Skeletal muscle satellite cell (primary cell): ENCODE results near the gene CACNA1D.
"Not testable (repeated sequence)": the region's sequence is repeated elsewhere in the genome, so short reads cannot be mapped to it uniquely, and the experiment has no call there.

Source experiments
- H3K27me3 ChIP-seq: 2 replicates; pipeline ENCODE4 v1.7.0; 2013; ENCODE audit warnings: low read length; ENCODE audit not compliant: control insufficient read depth, insufficient read depth
- H3K36me3 ChIP-seq: 2 replicates; pipeline ENCODE4 v1.7.0; 2013; ENCODE audit warnings: mild to moderate bottlenecking, control low read depth, low read length; ENCODE audit not compliant: insufficient read depth
- H3K4me1 ChIP-seq: 2 replicates; pipeline ENCODE4 v1.7.0; 2013; ENCODE audit warnings: low read length; ENCODE audit not compliant: control insufficient read depth, insufficient read depth
- H3K4me2 ChIP-seq: 2 replicates; pipeline ENCODE4 v1.7.0; 2013; ENCODE audit warnings: mild to moderate bottlenecking, low read length
- H3K4me3 ChIP-seq: 2 replicates; pipeline ENCODE4 v1.7.0; 2013; ENCODE audit warnings: low read length
- H3K9ac ChIP-seq: 2 replicates; pipeline ENCODE4 v1.7.0; 2013; ENCODE audit warnings: mild to moderate bottlenecking, low read depth, low read length, moderate library complexity
- H3K9me3 ChIP-seq: replicated peaks from 2 replicates; pipeline ENCODE4 v1.7.0; 2013; ENCODE audit warnings: mild to moderate bottlenecking, control low read depth, low read length

CACNA1D gene

DNA sequence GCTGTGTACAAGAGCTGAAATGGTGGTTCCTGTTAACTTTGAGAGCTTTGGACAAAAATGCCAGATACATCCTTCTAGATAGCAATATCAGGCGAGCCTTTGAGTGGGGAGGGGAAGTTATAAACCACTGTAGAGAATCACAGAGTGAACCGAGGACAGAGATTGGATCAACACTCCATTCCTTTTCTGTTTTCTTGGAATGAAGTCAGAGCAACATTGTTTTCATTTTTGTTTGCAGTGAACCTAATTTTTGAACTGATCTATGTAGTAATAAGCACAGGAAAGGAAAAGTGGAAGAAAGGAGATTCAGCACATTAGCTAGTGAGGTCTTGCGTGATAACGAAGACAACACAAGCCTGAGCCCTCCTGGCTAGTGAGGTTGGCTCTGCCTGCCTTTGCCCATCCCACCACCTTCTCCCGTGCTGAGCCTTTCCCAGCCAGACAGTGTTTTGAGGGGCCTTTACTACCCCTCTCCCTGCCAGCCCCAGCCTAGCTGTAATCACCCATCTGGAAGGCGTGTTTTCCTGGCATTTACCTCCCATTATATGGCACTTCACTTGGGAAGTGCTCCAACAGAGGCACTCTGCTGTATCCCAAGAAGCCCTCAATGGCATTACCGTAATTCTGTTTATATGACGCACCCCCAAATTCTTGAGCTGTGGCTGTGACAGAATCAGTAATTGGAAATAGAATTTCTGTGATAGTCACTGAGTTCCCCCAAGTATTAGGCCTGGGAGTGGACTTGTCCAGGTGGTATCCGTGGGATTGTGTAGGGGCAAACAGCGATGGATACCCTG, 129.8 kb downstream of the CACNA1D start:
- H3K36me3 ChIP-seq = no peaks in the 10 kb centered on the region
- H3K4me1 ChIP-seq = no peaks in the 10 kb centered on the region
- no peak overlapping the region for H3K4me2 ChIP-seq
- no peak overlapping the region for H3K4me3 ChIP-seq
- H3K27me3 ChIP-seq = peaks cover 14% of the 10 kb centered on the region
- no peak overlapping the region for H3K9ac ChIP-seq
- no peaks in the 10 kb centered on the region for H3K9me3 ChIP-seq

GRCh38 chr3:53626876-53627275, 132.5 kb downstream of the CACNA1D start:
- H3K27me3 ChIP-seq = no peaks in the 10 kb centered on the region
- no peak overlapping the region for H3K4me2 ChIP-seq
- no peaks in the 10 kb centered on the region for H3K9me3 ChIP-seq
- no peak overlapping the region for H3K4me3 ChIP-seq
- no peak overlapping the region for H3K9ac ChIP-seq
- H3K4me1 ChIP-seq = no peaks in the 10 kb centered on the region
- no peaks in the 10 kb centered on the region for H3K36me3 ChIP-seq

- Histone ChIP-seq H3K36me3 (no peaks in the 10 kb centered on the region), H3K4me2 (no peak overlapping the region), H3K9me3 (no peaks in the 10 kb centered on the region), H3K9ac (no peak overlapping the region), H3K27me3 (no peaks in the 10 kb centered on the region), H3K4me3 (no peak overlapping the region), H3K4me1 (no peaks in the 10 kb centered on the region)
Observed at GRCh38 chr3:53628536-53629401, 134.4 kb downstream of the CACNA1D start.

- H3K9ac ChIP-seq = no peak overlapping the region
- no peaks in the 10 kb centered on the region for H3K36me3 ChIP-seq
- H3K9me3 ChIP-seq = no peaks in the 10 kb centered on the region
- no peaks in the 10 kb centered on the region for H3K4me1 ChIP-seq
- H3K27me3 ChIP-seq = no peaks in the 10 kb centered on the region
- H3K4me3 ChIP-seq = no peak overlapping the region
- no peak overlapping the region for H3K4me2 ChIP-seq
Observed at GRCh38 chr3:53629402-53629723, 135.0 kb downstream of the CACNA1D start.

- H3K4me3 ChIP-seq = no peak overlapping the region
- no peaks in the 10 kb centered on the region for H3K9me3 ChIP-seq
- no peak overlapping the region for H3K9ac ChIP-seq
- no peaks in the 10 kb centered on the region for H3K4me1 ChIP-seq
- H3K27me3 ChIP-seq = no peaks in the 10 kb centered on the region
- H3K36me3 ChIP-seq = no peaks in the 10 kb centered on the region
- no peak overlapping the region for H3K4me2 ChIP-seq
Observed at GRCh38 chr3:53630547-53630946, 136.1 kb downstream of the CACNA1D start.

DNA sequence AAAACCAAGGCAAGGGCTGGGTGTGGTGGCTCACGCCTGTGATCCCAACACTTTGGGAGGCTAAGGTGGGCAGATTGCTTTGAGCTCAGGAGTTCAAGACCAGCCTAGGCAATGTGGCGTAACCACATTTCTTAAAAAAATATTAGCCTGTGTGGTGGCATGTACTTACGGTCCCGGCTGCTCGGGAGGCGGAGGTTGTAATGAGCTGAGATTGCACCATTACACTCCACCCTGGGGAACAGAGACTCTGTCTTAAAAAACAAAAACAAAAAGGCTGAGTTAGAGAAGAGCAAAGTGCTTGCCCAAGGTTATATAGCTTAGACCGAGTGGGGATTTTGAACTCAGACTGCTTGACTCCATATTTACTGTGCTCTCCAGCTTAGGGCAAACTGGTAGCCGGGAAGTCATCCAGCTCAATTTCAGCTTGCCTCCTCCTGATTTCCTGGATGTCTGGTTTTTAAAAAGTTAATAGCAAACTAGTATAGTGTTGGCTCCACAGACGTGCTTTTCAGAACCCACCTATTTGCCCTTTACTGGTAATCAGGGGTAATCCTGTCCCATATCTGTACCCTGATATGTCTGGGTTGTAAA, 138.9 kb downstream of the CACNA1D start:
- H3K27me3 ChIP-seq = no peaks in the 10 kb centered on the region
- H3K9ac ChIP-seq = no peak overlapping the region
- H3K9me3 ChIP-seq = no peaks in the 10 kb centered on the region
- no peak overlapping the region for H3K4me3 ChIP-seq
- no peaks in the 10 kb centered on the region for H3K4me1 ChIP-seq
- no peak overlapping the region for H3K4me2 ChIP-seq
- H3K36me3 ChIP-seq = no peaks in the 10 kb centered on the region

- Histone ChIP-seq H3K4me1 (no peaks in the 10 kb centered on the region), H3K9ac (no peak overlapping the region), H3K27me3 (no peaks in the 10 kb centered on the region), H3K4me3 (no peak overlapping the region), H3K4me2 (no peak overlapping the region), H3K36me3 (no peaks in the 10 kb centered on the region), H3K9me3 (no peaks in the 10 kb centered on the region)
Observed at GRCh38 chr3:53635041-53635440, 140.6 kb downstream of the CACNA1D start.

GRCh38 chr3:53638806-53639205, 144.4 kb downstream of the CACNA1D start:
- not testable (repeated sequence) for H3K36me3 ChIP-seq, H3K4me1 ChIP-seq, H3K9ac ChIP-seq, H3K27me3 ChIP-seq, H3K9me3 ChIP-seq, H3K4me3 ChIP-seq, H3K4me2 ChIP-seq

GRCh38 chr3:53641397-53641796, 147.0 kb downstream of the CACNA1D start:
- H3K4me1 ChIP-seq = no peaks in the 10 kb centered on the region
- H3K27me3 ChIP-seq = no peaks in the 10 kb centered on the region
- H3K9ac ChIP-seq = no peak overlapping the region
- H3K4me2 ChIP-seq = no peak overlapping the region
- H3K9me3 ChIP-seq = no peaks in the 10 kb centered on the region
- no peaks in the 10 kb centered on the region for H3K36me3 ChIP-seq
- no peak overlapping the region for H3K4me3 ChIP-seq

DNA sequence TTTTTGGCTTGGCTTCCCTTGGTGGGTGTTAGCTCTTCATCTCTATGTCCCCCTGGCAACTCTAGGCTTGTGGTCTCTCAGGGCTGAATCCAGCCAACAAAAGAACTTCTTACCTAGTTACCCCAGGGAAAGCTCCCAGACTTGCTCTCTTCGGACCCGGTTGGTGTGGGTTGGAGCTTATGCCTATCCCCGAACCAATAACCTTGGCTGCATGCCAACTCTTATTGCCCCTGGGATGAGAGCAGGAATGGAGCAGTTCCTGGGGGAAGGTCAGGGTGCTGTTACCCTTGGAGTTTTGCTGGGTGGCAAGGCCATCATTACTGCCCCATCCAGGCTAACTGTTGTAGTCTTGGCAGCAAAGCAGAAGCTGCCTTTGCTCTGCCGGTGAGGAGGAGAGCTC, 147.8 kb downstream of the CACNA1D start:
- Histone ChIP-seq H3K4me2 (no peak overlapping the region), H3K36me3 (no peaks in the 10 kb centered on the region), H3K4me3 (no peak overlapping the region), H3K9ac (no peak overlapping the region), H3K4me1 (no peaks in the 10 kb centered on the region), H3K9me3 (no peaks in the 10 kb centered on the region), H3K27me3 (no peaks in the 10 kb centered on the region)

GRCh38 chr3:53643757-53644156, 149.3 kb downstream of the CACNA1D start:
- Histone ChIP-seq H3K4me1 (no peaks in the 10 kb centered on the region), H3K9ac (no peak overlapping the region), H3K4me3 (no peak overlapping the region), H3K9me3 (no peaks in the 10 kb centered on the region), H3K27me3 (no peaks in the 10 kb centered on the region), H3K4me2 (no peak overlapping the region), H3K36me3 (no peaks in the 10 kb centered on the region)
